HepG2 (cell line): ENCODE data around the gene GSKIP. TPM values are rescaled to one million over a fixed set of nuclear protein-coding genes. Genes with fewer than 3 reads are reported as not detected.

Experiments used
- EP300 ChIP-seq, 3 experiments: sonication (generic) in 1 of 3; formaldehyde crosslinking in 1 of 3; IDR thresholded peaks; 2 replicates each; pipeline versions ENCODE4 v1.5.1 to v1.6.1; 2011 to 2020; ENCODE audit warnings: low read depth in 2 of 3, low read length in 2 of 3, borderline replicate concordance in 1 of 3, improper control_type of control experiment in 1 of 3, mild to moderate bottlenecking in 1 of 3, missing genetic modification reagents in 1 of 3, moderate library complexity in 1 of 3
- GMEB2 ChIP-seq: IDR thresholded peaks from 2 replicates; pipeline ENCODE4 v1.6.1; 2016; ENCODE audit warnings: missing biosample characterization, missing genetic modification reagents, low read depth
- HOXA5 ChIP-seq: sonication (generic); formaldehyde crosslinking; IDR thresholded peaks from 2 replicates; pipeline ENCODE4 v1.4.0; 2020; ENCODE audit warnings: missing genetic modification reagents
- KLF16 ChIP-seq, 2 experiments: sonication (generic) in 1 of 2; formaldehyde crosslinking in 1 of 2; IDR thresholded peaks; 2 replicates each; pipeline versions ENCODE4 v1.6.1 to v1.8.0; 2016 to 2023; ENCODE audit warnings: missing genetic modification reagents in 2 of 2, missing compliant biosample characterization in 1 of 2
- NFAT5 ChIP-seq: sonication (generic); formaldehyde crosslinking; IDR thresholded peaks from 2 replicates; pipeline ENCODE4 v1.4.0; 2020; ENCODE audit warnings: missing genetic modification reagents
- NFE2L1 ChIP-seq: sonication (generic); formaldehyde crosslinking; IDR thresholded peaks from 2 replicates; pipeline ENCODE4 v1.4.0; 2020; ENCODE audit warnings: missing genetic modification reagents, mild to moderate bottlenecking, borderline replicate concordance
- PBX3 ChIP-seq: sonication (generic); formaldehyde crosslinking; IDR thresholded peaks from 2 replicates; pipeline ENCODE4 v1.8.1; 2023; ENCODE audit warnings: missing genetic modification reagents, inconsistent platforms, borderline replicate concordance
- PRMT3 ChIP-seq: sonication (generic); formaldehyde crosslinking; IDR thresholded peaks from 2 replicates; pipeline ENCODE4 v1.8.1; 2022; ENCODE audit warnings: low read depth, mild to moderate bottlenecking, moderate library complexity, missing genetic modification reagents, borderline replicate concordance
- TGIF2 ChIP-seq: IDR thresholded peaks from 2 replicates; pipeline ENCODE4 v1.6.1; 2016; ENCODE audit warnings: control low read depth, missing compliant biosample characterization
- ZMYM3 ChIP-seq: sonication (generic); formaldehyde crosslinking; IDR thresholded peaks from 2 replicates; pipeline ENCODE4 v1.5.1; 2020; ENCODE audit warnings: mild to moderate bottlenecking, missing genetic modification reagents
- ZNF44 ChIP-seq: sonication (generic); formaldehyde crosslinking; IDR thresholded peaks from 2 replicates; pipeline ENCODE4 v1.5.1; 2020; ENCODE audit warnings: mild to moderate bottlenecking, missing genetic modification reagents
- ZNF503 ChIP-seq: sonication (generic); formaldehyde crosslinking; IDR thresholded peaks from 2 replicates; pipeline ENCODE4 v1.4.0; 2020; ENCODE audit warnings: missing genetic modification reagents
- ZNF605 ChIP-seq: sonication (generic); formaldehyde crosslinking; IDR thresholded peaks from 2 replicates; pipeline ENCODE4 v1.8.0; 2022; ENCODE audit warnings: mild to moderate bottlenecking, missing genetic modification reagents
- ZNF792 ChIP-seq: IDR thresholded peaks from 2 replicates; pipeline ENCODE4 v1.6.1; 2016
- polyA plus RNA-seq, 8 experiments: library from polyadenylated mRNA; depleted of rRNA in 3 of 8; stranded (reverse) in 7 of 8; unstranded in 1 of 8; fragments of >200 nt; fragmentation: Illumina TruSeq in 4 of 8; extraction: Trizol in 4 of 8; gene quantifications; 2 replicates each; pipeline versions ENCODE4 v1.2.1 to v1.2.3, GENCODE V29; 2011 to 2016; ENCODE audit warnings: low read depth in 4 of 8, missing spikeins in 1 of 8, mixed read lengths in 1 of 8; ENCODE audit not compliant: insufficient read depth in 1 of 8
- total RNA-seq, 5 experiments: library from RNA; depleted of rRNA; stranded (reverse); fragments of >200 nt; fragmentation: Illumina TruSeq; extraction: Trizol; gene quantifications; 2 replicates each; pipeline ENCODE4 v1.2.3, GENCODE V29; 2016; ENCODE audit warnings: low read depth in 1 of 5

GSKIP gene
- total and polyA plus RNA-seq, 2 of the 13 experiments (the other 11 are each of a cell fraction or from before 2014, with no cell fraction given), result 12.5 to 27.3 TPM

GRCh38 chr14:96391293-96392118 is 28.2 kb downstream of the GSKIP start (continued):
- TF ChIP-seq NFAT5 (CRISPR knock-in tag) (no peak; the same call in 1 of the 2 replicates), EP300 (IDR thresholded peaks at IDR 0.05; ENCODE audit: low read depth in 2 of 2, low read length in 2 of 2) (no peak), EP300 (CRISPR knock-in tag; IDR thresholded peaks at IDR 0.05; ENCODE audit: borderline replicate concordance) (no peak), TGIF2 (CRISPR knock-in tag) (0 out of 2 replicates have a peak, but pooled peaks have one; percentile 49), ZNF44 (CRISPR knock-in tag) (no peak), ZNF792 (CRISPR knock-in tag) (no peak), ZMYM3 (CRISPR knock-in tag) (0 out of 2 replicates have a peak, but pooled peaks have one; percentile 28), PRMT3 (CRISPR knock-in tag) (no peak), ZNF503 (CRISPR knock-in tag) (no peak), ZNF605 (CRISPR knock-in tag) (no peak), GMEB2 (CRISPR knock-in tag) (no peak), KLF16 (CRISPR knock-in tag; IDR thresholded peaks at IDR 0.05) (0 out of 4 replicates have a peak, but pooled peaks of 1 of the 2 experiments have one; percentile 29), NFE2L1 (CRISPR knock-in tag) (no peak), PBX3 (CRISPR knock-in tag) (no peak), HOXA5 (CRISPR knock-in tag) (peak; percentile 31; the same call in 1 of the 2 replicates)
